ENCODE results near the gene ADNP.

ADNP gene

GRCh38 chr20:50870561-50871161 lies 60.6 kb downstream of the ADNP start:
- no peak for DNase-seq

- no peak for DNase-seq
Observed at GRCh38 chr20:50868509-50869495, 62.4 kb downstream of the ADNP start.

DNA sequence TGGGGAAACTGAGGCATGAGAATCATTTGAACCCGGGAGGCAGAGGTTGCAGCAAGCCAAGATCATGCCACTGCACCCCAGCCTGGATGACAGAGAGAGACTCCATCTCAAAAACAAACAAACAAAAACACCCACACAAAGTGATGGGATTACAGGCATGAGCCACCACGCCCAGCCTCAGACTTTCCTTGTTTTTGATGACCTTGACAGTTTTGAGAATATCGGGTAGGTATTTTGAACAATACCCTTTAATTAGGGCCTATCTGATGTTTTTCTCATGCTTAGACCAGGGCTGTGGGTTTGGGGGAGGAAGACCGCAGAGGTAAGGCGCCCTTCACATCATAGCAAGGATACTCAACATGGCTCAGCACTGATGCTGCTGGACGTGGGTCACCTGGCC lies 63.4 kb downstream of the ADNP start:
- no peak for DNase-seq

- no peak for DNase-seq
Observed at GRCh38 chr20:50866831-50867230, 64.4 kb downstream of the ADNP start.

DNA sequence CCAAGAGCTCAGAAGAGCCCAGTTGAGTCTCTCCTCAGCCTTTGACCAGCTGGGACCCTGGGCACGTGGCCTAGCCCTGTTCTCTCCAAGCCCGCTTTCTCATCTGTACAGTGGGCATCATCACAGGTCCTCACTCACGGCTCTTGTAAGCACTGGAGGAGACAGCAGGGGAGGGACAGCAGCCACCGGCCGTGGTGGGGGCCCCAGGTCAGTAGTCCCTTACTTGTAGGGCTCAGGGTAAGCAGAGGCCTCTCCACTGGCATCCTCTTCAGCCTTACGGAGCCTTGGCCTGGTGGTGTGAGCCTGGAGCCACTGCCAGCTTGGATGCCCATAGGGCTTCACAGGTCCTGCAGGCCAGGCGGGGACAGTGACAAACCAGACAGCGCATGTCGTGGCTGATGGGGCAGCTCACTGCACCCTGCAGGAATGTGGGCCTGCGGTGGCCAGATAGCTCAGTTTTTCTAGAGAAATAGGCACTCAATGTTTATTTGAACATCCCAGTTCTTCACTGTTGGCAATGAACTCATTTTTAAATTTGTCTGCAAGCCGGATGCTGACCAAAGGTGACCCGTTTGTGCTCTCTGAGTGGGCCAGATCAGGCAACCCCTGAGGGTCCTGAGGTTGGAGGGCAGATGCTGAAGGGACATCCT lies 65.1 kb downstream of the ADNP start:
- no peak for DNase-seq

GRCh38 chr20:50865591-50865990 lies 65.6 kb downstream of the ADNP start:
- DNase-seq: no peak

DNA sequence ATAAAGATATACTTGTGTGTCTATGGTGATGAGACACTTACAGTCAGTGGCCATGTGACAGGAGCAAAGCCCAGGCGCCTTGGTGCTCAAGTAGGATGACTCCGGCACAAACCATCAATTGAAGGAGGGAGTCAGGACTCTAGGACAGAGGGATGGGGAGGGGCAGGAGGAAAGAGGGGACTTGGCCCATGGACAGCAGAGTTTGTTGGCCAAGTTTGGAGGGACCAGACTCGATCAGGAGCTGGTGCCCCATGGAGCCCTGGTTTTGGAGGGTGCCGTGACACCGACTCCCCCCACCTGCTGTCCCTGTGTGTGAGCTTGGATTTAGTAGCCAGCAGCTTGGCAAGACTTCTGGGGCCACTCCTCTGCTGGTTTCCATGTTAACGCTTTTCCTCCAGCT lies 66.1 kb downstream of the ADNP start:
- DNase-seq: no peak

DNA sequence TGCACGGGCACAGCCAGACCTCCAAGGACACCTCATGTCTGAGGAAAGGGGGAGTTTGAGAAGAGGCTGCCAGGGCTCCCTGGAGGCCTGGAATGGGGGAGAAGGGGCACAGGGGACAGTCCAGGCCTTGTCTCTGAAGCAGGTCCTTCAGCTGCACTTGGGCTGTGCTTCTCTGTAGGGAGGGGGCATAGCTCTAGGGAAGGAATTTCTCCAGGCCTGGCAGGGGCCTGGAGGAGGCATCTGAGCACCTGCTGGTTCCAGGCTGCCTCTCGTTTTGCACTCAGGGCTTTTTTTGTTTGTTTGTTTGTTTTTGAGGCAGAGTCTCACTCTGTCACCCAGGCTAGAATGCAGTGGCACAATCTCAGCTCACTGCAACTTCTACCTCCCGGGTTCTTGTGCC lies 68.7 kb downstream of the ADNP start:
- no peak for DNase-seq

DNA sequence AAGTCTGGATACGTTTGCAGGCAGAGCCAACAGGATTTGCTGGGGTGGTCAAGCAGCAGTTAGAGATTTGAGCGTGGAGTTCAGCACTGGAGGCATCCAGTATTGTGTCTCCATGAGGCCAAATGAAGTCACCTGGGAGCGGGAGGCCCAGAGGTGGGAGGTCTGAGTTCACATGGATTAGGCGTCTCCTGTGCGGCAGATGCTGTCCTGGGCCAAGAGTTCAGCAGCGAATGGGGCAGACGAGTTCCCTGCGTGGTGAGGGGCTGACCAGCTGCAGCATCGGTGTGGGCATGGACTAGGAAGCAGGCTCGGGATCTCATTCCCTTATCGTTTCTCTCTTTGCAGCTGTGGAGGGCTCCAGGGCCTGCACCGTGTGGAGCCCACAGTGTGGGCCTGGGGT lies 70.2 kb downstream of the ADNP start:
- no peak for DNase-seq

DNA sequence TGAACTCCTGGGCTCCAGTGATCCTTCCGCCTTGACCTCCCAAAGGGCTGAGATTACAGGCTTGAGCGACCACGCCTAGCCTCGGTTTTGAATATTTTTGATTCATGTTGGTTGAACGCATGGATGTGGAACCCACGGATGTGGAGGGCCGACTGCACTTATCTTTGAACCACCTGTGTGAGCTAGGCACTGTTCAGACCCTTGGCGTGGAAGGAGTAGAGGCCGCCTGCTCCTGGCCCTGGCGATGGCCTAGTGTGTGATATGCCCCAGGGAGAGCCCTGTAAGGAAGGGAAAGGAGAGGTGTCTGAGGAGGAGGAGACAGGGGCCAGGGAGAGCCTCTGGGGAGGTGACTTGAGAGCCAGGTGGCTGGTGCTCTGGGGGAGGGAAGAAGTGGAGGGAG lies 72.1 kb downstream of the ADNP start:
- no peak for DNase-seq

DNA sequence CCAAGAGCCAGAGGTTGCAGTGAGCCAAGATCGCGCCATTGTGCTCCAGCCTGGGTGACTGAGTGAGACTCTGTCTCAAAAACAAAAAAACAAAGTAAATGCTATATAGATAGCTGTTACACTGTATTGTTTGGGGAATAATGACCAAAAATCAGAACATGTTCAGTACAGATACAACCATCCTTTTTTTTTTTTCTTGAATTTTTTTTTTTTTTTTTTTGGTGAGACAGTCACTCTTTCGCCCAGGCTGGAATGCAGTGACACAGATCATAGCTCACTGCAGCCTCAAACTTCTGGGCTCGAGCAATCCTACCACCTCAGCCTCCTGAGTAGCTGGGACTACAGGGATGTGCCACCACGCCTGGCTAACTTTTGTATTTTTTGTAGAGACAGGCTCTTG lies 72.7 kb downstream of the ADNP start:
- DNase-seq: no peak

GRCh38 chr20:50857348-50857747 lies 73.9 kb downstream of the ADNP start:
- DNase-seq: no peak

DNA sequence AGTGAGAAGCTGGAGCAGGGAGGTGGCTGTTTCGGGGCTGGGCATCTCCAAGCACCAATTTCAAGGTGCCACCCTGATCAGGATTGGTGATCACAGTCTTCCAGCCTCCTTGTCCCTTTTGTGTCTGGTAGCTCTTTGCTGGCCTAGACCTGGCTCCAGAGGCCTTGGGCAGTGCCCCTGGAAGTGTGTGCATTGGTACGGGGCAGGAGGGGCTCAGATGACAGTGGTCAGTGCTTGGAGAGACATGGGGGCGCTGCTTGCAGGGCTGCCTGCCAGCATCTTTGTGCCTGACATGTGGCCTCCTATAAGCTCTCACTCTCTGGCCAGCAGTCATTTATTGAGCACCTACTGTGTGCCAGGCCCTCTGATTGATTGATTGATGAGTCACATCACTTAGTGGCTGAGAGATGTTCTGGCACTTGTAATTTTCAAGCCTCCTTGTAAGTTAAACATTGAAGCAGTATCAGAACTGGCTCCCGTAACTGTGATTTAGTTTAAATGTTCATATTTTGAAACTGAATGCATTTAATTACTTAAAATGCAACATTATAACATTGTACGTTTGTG lies 74.7 kb downstream of the ADNP start:
- no peak for DNase-seq

- DNase-seq: no peak
Observed at GRCh38 chr20:50855498-50856474, 75.5 kb downstream of the ADNP start.

- no peak for DNase-seq
Observed at GRCh38 chr20:50854506-50855249, 76.6 kb downstream of the ADNP start.

DNA sequence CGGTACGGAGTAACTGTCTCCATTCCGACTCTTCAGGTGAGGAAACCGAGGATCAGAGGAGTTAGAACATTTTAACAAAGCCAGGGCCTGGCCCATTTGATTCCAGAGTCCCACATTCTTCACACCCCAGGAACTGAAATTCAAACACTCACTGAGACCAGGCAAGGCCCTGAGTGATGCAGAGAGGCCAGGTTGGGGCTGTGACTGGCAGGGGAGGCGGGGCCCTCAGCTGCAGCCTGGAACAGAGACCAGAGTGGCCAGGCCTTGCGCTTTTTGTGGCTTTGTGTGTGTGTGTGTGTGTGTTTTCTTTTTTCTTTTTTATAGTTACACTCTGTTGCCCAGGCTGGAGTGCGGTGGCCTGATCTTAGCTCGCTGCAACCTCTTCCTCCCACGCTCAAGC lies 79.2 kb downstream of the ADNP start:
- DNase-seq: no peak

GRCh38 chr20:50850721-50851286 lies 80.4 kb downstream of the ADNP start:
- no peak for DNase-seq

- no peak for DNase-seq
Observed at GRCh38 chr20:50848846-50849673, 82.2 kb downstream of the ADNP start.

DNA sequence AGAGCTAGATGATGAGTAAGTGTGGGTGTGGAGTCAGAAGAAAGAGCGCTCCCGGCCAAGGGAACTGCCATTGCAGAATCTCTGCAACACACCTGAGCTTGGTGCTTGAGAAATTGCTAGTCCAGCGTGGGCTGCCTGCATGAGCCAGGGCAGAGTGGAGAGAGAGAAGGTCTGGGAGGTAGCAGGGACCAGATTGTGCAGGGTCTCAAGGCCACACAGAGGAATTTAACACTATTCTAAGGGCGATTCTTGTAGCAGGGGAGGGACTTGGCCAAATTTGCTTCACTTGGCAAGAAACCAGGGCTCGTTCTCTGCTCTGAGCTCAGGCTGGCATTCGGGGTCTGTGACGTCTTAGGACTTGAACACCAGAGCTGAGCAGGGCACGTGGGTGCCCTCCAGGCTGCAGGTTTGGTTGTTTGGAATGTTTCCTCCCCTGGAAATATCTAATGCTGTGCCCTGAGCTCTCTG lies 82.9 kb downstream of the ADNP start:
- DNase-seq: no peak

Measured in activated gamma-delta T cell (primary cell).